T-helper 2 cell treated with Interferon-gamma antibody and Interleukin-4, amounts not matched to agents 100 ng/mL and 5 ng/mL, for 36 hours (primary cell): Measurements from ENCODE around the gene GREB1L. TPM values are rescaled to one million over a fixed set of nuclear protein-coding genes. Genes with fewer than 3 reads are reported as not detected.

Experiments used
- intact Hi-C: fragments of 100-400 bp; cut with micrococcal nuclease; formaldehyde crosslinking; loops from one replicate; pipeline ENCODE4 v1.15.1; 2023
- total RNA-seq: library from RNA; stranded (reverse); gene quantifications from 2 replicates; pipeline ENCODE4 v1.2.3, GENCODE V29; 2022

GREB1L gene
- total RNA-seq, 1 donor from 2014 or later: not detected

DNA sequence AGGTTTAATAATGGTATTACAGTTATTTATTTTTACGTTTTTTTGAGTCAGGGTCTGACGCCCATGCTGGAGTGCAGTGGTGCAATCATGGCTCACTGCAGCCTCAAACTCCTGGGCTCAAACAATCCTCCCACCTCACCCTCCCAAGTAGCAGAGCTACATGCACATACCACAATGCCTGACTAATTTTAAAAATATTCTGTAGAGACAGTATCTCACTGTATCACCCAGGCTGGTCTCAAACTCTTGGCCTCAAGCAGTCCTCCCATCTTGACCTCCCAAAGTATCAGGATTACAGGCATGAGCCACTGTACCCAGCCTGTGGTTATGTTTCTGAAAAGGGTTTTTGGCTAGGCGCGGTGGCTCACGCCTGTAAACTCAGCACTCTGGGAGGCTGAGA lies 237.7 kb downstream of the GREB1L start:
- intact Hi-C loops: no loop called here

DNA sequence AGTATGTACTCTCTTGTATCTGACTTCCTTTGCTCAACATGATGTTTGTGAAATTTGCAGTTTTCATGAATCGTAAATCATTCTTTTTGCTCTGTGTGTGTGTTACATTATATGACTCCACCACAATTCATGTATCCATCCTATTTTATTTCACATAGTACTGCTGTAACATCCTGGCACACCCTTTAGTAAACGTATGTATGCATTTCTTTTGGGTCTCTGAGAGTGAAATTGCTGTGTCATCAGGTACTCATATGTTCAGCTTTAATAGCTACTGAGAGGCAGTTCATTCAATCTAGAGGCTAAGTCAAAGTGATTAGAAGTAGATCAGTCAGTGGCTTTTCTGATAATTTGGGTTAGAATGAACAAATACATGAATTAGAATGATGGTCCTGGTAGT lies 239.7 kb downstream of the GREB1L start:
- intact Hi-C loops: no loop called here

DNA sequence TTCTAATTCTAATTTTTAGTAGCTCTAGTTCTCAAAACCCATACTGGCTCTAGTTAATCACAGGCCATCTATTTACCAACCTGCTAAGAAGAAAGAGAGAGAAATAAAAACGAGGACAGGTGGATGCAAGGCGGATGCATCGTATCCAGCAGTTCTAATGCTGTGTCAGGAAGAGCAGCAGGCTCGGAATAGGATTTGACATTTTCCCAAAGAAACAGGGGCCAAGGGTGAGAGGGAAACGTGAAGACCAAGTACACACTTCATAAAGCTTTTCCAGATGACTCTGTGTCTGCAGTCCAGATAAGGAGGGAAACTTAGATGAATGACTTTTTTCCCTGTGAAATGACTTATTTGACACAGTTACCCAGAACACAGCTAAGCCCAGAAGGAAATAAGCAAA lies 241.0 kb downstream of the GREB1L start:
- intact Hi-C loops: no loop called here

DNA sequence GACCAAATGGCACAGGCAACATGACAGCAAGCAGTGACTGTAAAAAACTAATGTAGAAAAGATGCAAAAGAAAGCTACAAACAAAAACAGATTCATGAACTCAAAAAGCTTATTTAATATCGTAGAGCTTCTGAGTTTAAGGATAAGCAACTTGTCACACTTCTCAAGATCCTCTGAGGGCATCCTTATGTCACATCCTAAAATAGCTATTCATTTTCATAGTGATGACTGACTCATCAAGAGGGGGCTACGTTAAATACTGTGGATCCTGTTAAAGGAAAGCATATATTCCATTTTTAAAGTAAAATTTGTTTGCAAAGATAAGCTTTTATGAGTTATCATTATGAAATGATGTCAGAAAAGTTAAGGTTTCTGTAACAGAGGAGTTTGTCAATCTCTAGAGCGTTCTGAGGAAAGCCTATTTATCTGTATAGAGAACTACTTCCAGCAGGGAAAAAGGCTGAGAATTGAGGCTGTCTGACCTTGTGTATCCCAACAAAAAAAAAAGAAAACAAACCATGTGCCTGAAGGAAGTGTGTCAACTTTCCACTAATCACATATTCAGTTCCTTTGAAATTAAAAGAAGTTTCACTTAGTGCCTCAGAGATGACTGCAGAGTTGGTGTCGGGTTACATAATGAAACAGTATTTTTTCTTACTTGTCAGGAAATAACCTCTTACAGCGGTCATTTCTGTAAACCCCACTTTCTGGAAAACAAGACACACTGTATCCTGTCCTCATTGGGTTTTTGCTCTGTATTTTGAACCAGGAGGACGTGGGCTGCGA lies 243.0 kb downstream of the GREB1L start:
- intact Hi-C loops: no loop called here

DNA sequence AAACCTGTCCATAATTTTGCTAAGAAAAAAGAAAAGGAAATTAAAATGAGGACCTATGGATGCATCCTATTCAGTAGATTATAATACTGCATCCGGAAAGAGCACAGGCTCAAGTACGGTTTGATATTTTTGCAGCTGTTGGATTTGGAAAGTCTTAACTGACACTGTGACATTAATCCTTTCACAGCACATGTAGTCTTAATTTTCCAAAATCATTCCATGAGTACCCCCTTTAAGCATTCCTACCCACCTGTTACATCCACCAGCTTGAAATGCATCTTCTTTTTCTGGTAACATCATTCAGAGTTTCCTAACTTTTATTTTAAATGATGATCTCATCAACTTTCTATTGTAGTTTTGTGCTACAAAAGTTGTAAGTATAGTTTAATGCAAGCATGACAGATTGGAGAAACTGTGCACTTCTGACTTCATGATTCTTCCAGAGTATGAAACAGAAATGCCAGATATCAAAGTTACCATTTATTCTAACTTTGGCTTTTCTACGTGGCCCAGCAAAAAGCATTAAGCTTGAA lies 244.9 kb downstream of the GREB1L start:
- intact Hi-C loops: no loop called here

- intact Hi-C loops: loop anchor here (1.0 to 2.0 kb wide), 2 partner anchors 362 to 467 kb away; no protein-coding TSS in a partner anchor
Measured at GRCh38 chr18:21489119-21489750, 247.2 kb downstream of the GREB1L start.

DNA sequence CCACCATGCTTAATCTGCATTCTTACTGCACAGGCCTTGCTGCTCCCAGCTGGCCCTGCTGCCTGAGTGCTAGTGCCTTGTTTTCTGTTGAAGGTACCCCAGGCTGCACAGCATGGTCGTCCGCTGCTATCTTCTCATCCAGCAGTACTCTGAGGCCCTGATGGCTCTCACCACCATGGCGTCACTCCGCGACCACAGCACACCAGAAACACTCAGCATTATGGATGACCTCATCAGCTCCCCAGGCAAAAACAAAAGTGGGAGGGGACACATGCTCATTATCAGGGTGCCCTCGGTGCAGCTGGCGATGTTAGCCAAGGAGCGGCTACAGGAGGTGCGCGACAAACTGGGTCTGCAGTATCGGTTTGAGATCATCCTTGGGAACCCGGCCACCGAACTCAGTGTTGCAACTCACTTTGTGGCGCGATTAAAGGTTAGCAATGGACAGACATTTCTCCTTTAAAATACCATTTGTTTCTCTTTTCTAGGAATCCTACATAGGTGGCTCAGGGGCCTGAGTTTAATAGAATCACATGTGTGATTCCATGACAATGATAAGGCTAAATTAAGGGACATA lies 248.0 kb downstream of the GREB1L start:
- intact Hi-C loops: loop anchor here (1.0 to 2.0 kb wide), 2 partner anchors 361 to 466 kb away; no protein-coding TSS in a partner anchor

- intact Hi-C loops: no loop called here
Measured at GRCh38 chr18:21490748-21491147, 248.7 kb downstream of the GREB1L start.

- intact Hi-C loops: no loop called here
Measured at GRCh38 chr18:21496277-21496835, 254.3 kb downstream of the GREB1L start.

DNA sequence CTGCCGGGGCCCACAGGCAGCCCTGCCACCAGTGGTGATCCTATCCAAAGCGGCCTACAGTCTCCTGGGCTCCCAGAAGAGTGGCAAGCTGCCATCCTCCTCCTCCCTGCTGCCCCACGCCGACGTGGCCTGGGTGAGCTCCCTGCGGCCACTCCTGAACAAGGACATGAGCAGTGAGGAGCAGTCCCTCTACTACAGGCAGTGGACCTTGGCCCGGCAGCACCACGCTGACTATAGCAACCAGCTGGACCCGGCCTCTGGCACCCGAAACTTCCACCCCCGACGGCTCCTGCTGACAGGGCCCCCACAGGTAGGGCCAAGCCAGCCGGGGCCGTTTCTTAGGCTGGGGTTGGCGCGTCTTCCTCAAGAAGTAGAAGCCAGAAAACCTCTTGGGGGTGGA lies 258.0 kb downstream of the GREB1L start:
- intact Hi-C loops: no loop called here

DNA sequence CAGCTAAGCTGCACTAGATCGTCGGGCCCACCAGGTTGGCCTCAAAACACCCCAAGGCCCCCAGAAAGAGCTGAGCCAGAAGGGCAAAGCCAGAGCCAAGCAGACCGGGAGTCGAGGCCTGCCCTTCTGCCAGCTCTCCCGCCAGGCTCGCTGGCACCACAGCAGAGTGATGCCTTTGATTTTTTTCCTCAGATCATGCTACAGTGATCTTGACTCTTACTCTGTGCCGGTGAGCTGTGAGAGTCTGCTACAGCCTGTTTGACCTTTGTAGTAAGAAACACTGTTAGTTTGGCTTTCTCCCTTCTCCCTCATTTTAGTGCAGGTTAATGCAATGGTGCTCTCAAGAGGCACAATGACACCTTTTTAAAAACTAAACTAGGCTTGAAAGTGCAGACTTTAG lies 260.6 kb downstream of the GREB1L start:
- intact Hi-C loops: no loop called here

DNA sequence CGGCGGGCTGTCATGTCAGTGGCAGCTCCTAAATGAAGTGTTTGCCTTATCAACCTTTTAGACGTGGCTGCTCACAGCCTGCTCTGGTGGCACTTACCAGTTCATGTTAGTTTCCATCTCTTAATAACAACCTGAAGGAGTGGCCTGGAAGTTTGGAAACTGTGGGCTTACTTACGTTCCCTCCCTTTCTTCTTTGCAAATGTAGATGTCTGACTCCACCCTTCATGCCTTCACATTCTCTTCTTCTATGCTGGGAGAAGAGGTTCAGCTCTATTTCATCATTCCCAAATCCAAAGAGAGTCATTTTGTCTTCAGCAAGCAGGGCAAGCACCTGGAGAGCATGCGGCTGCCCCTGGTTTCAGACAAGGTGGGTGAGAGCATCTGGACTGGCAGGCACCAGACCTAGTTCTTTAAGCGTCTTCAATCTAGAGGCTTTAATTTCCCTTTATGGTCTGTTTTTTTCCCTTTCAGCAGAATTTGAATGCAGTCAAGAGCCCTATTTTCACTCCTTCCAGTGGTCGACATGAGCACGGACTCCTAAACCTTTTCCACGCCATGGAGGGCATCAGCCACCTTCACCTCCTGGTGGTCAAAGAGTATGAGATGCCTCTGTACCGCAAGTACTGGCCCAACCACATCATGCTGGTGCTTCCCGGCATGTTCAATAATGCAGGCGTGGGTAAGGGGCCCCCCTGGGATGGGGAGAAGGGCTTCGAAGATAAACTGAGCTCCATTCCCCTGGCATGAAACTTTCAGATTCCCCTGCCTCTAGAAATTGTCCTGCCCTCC lies 266.1 kb downstream of the GREB1L start:
- intact Hi-C loops: no loop called here

DNA sequence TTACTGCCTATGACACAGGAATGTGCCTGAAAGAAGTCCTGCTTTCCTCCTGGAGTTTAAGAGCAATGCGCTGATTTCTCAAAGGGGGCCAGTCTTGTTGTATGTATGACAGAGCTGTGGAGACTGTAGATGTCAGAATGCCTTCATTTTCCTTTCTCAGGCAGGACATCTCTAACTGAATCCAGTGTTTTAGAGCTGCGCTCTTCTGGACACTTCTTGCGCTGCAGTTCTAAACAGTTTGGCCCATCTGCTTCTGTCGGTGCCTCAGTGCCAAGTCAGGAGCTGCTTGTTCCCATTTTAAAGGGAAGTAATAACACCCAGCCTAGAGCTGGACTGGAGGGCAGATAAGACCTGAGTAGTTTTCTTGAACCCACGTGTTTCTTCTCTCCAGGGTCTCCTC lies 267.0 kb downstream of the GREB1L start:
- intact Hi-C loops: no loop called here

DNA sequence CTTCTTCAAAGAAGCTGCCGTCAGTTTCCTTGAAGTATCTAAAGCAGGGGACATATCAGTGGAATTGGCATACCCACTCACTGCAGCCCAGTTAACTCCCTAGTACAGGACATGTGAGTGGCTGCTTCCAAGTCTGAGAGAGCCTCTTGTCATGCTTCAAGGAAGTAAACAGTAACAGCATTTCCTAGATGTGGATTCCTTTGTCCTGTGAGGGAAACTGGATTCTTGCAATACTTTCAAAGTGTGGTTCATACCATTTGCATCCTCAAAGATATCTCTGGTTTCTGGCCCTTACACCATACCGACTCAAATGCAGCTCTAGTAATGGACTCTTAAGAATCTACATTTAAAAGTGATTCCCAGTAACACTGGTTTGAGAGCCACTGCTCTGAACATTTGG lies 271.3 kb downstream of the GREB1L start:
- intact Hi-C loops: no loop called here

- intact Hi-C loops: no loop called here
Measured at GRCh38 chr18:21513741-21514140, 271.7 kb downstream of the GREB1L start.

DNA sequence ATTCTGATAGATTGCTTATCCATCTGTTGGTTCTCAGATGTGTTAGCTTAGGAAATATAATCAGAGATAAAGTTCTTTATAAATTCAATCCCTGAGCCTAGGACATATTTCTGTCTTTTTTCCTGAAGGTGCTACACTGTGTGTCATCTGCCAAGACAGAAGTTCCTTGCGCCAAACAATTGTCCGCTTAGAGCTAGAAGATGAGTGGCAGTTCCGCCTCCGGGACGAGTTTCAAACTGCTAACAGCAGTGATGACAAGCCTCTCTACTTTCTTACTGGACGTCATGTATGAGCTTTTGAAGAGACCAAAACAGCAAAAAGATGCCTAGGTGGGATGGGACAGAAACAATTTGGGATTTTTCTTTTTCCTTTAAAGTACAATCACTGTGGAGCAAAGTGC lies 280.5 kb downstream of the GREB1L start:
- intact Hi-C loops: no loop called here

GRCh38 chr18:21525916-21526315 lies 283.9 kb downstream of the GREB1L start:
- intact Hi-C loops: no loop called here

DNA sequence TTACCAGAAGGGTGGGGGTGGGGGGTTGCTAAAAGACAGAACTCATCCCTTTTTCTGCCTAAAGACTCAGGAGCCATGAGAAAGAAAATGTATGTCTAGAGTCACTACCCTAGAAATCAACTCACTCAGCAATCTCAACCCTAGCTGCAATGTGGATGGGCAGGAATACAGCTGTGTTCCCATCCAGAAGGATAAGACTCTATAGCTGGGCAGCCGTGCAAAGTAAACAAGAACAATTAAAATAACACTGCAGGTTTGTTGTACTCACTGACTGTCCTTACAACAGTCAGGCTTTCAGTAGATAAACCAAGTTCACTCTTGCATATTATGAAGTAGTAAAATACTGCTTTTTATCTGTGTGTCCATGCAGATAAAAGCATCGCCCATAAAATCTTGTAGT lies 284.4 kb downstream of the GREB1L start:
- intact Hi-C loops: no loop called here

- intact Hi-C loops: no loop called here
Measured at GRCh38 chr18:21534327-21534726, 292.3 kb downstream of the GREB1L start.

DNA sequence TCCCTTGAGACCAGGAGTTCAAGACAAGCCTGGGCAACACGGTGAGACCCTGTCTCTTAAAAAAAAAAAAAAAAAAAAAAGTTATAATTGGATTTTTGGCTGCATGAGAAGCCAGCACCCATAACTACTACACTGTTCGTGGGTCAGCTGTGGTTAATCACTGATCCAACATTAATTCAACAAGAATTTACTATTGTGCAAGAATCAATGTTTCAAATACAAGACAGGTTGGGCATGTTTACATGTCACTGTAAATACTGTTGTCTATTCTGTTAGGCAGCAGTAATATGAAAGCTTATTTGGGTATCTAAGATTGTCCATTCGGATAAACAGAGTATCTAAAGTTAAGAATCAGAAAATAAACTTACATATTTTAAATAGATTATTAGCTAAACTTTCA lies 296.2 kb downstream of the GREB1L start:
- intact Hi-C loops: no loop called here

- intact Hi-C loops: no loop called here
Measured at GRCh38 chr18:21546423-21546822, 304.4 kb downstream of the GREB1L start.
